Measurements from ENCODE around the gene FMNL2.

GRCh38 chr2:152488075-152488474 is 153.1 kb downstream of the FMNL2 start:
- TF ChIP-seq EZH2 (IDR thresholded peaks at IDR 0.05; ENCODE audit: insufficient read depth, poor library complexity, severe bottlenecking) (no peak), EZH2phosphoT487 (IDR thresholded peaks at IDR 0.05; ENCODE audit: insufficient read depth, low read depth) (no peak)
